Measurements from ENCODE around the gene POF1B. TPM values are rescaled to one million over a fixed set of nuclear protein-coding genes. Genes with fewer than 3 reads are reported as not detected.
A peak's percentile ranks its signal among the peaks of the same experiment; 100 is the strongest.

Gene POF1B
- polyA plus RNA-seq, 1 donor from 2014 or later = not detected

DNA sequence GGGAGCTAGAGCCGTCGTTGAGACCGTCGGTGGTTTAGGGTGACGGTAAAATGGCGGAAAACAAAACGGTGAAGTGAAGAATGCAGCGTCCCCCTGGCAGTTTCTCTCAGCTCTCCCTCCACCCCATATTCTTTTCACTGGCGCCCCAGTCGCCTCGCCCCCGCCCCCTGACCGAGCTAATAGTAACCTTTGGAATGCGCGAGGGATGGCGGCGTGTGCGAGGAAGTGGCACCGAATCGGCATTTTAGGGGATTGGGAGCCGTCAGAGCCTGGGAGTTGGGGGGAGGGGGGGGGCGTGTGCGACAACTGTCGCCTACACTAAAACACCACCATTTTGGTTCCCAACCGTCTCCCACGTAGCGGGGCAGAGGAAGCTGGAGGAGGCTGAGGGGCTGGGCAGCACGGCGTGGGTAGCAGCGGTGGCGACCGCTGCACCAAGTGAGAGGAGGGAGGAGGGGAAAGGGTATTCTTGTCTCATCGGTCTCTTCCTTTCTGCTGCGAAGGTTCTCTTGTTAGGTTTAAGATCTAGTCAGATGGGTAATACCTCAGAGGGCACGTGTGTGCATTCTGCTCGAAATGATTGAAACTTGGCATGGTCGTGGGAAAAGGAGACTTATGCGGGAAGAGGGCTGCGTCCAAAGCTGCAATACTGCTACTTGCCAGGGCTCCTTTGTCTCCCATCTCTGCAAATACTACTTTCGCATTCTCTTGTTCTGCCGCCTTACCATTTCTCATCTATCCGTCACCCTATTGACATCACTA lies 134.8 kb downstream of the POF1B start:
- no peak for TF ChIP-seq EP300 (conservative IDR thresholded peaks at IDR 0.05; ENCODE audit: poor library complexity, severe bottlenecking)
- TF ChIP-seq MXI1 (conservative IDR thresholded peaks at IDR 0.05; ENCODE audit: poor library complexity, severe bottlenecking) = peak; percentile 60
- TF ChIP-seq RAD21 (conservative IDR thresholded peaks at IDR 0.05) = no peak
- peak; percentile 31 for TF ChIP-seq TAF1 (IDR thresholded peaks at IDR 0.05; ENCODE audit: low read depth)
- no peak for TF ChIP-seq EZH2 (IDR thresholded peaks at IDR 0.05; ENCODE audit: borderline replicate concordance, insufficient read depth, low read length, poor library complexity, severe bottlenecking)
- TF ChIP-seq SMC3 (conservative IDR thresholded peaks at IDR 0.05; ENCODE audit: poor library complexity) = no peak
- no peak for TF ChIP-seq POLR2AphosphoS5 (IDR thresholded peaks at IDR 0.05)
- TF ChIP-seq, protein P1, sequence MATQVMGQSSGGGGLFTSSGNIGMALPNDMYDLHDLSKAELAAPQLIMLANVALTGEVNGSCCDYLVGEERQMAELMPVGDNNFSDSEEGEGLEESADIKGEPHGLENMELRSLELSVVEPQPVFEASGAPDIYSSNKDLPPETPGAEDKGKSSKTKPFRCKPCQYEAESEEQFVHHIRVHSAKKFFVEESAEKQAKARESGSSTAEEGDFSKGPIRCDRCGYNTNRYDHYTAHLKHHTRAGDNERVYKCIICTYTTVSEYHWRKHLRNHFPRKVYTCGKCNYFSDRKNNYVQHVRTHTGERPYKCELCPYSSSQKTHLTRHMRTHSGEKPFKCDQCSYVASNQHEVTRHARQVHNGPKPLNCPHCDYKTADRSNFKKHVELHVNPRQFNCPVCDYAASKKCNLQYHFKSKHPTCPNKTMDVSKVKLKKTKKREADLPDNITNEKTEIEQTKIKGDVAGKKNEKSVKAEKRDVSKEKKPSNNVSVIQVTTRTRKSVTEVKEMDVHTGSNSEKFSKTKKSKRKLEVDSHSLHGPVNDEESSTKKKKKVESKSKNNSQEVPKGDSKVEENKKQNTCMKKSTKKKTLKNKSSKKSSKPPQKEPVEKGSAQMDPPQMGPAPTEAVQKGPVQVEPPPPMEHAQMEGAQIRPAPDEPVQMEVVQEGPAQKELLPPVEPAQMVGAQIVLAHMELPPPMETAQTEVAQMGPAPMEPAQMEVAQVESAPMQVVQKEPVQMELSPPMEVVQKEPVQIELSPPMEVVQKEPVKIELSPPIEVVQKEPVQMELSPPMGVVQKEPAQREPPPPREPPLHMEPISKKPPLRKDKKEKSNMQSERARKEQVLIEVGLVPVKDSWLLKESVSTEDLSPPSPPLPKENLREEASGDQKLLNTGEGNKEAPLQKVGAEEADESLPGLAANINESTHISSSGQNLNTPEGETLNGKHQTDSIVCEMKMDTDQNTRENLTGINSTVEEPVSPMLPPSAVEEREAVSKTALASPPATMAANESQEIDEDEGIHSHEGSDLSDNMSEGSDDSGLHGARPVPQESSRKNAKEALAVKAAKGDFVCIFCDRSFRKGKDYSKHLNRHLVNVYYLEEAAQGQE (IDR thresholded peaks at IDR 0.05; ENCODE audit: borderline replicate concordance) = peak; percentile 77
- TF ChIP-seq, protein P2, sequence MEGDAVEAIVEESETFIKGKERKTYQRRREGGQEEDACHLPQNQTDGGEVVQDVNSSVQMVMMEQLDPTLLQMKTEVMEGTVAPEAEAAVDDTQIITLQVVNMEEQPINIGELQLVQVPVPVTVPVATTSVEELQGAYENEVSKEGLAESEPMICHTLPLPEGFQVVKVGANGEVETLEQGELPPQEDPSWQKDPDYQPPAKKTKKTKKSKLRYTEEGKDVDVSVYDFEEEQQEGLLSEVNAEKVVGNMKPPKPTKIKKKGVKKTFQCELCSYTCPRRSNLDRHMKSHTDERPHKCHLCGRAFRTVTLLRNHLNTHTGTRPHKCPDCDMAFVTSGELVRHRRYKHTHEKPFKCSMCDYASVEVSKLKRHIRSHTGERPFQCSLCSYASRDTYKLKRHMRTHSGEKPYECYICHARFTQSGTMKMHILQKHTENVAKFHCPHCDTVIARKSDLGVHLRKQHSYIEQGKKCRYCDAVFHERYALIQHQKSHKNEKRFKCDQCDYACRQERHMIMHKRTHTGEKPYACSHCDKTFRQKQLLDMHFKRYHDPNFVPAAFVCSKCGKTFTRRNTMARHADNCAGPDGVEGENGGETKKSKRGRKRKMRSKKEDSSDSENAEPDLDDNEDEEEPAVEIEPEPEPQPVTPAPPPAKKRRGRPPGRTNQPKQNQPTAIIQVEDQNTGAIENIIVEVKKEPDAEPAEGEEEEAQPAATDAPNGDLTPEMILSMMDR (IDR thresholded peaks at IDR 0.05; ENCODE audit: poor library complexity, severe bottlenecking) = no peak
- no peaks in the 10 kb centered on the region for H3K36me3 ChIP-seq (ENCODE audit: insufficient read depth, low read length)
- H3K9me2 ChIP-seq (ENCODE audit: insufficient read depth, low read length) = no peaks in the 10 kb centered on the region
- no peaks in the 10 kb centered on the region for H3K9me3 ChIP-seq (ENCODE audit: low read length)
- peaks cover 3% of the 10 kb centered on the region for H4K20me1 ChIP-seq (ENCODE audit: insufficient read depth)
- H3K4me3 ChIP-seq (ENCODE audit: low read length) = peak overlapping the region; percentile 79
- H3K4me2 ChIP-seq (ENCODE audit: low read length) = no peak overlapping the region
- H3K79me2 ChIP-seq (replicated peaks; ENCODE audit: insufficient read depth, low read length) = peaks cover 39% of the 10 kb centered on the region
- H3K9ac ChIP-seq (ENCODE audit: low read length) = peak overlapping the region; percentile 96
- H3K27me3 ChIP-seq (ENCODE audit: insufficient read depth, low read depth, low read length) = no peaks in the 10 kb centered on the region
- H2AFZ ChIP-seq (ENCODE audit: low read depth, low read length) = peak overlapping the region; percentile 27
- no peaks in the 10 kb centered on the region for H3F3A ChIP-seq (ENCODE audit: insufficient read depth, low read length, poor library complexity, severe bottlenecking)
- H3K27ac ChIP-seq (ENCODE audit: low read length) = peak overlapping the region; percentile 94

DNA sequence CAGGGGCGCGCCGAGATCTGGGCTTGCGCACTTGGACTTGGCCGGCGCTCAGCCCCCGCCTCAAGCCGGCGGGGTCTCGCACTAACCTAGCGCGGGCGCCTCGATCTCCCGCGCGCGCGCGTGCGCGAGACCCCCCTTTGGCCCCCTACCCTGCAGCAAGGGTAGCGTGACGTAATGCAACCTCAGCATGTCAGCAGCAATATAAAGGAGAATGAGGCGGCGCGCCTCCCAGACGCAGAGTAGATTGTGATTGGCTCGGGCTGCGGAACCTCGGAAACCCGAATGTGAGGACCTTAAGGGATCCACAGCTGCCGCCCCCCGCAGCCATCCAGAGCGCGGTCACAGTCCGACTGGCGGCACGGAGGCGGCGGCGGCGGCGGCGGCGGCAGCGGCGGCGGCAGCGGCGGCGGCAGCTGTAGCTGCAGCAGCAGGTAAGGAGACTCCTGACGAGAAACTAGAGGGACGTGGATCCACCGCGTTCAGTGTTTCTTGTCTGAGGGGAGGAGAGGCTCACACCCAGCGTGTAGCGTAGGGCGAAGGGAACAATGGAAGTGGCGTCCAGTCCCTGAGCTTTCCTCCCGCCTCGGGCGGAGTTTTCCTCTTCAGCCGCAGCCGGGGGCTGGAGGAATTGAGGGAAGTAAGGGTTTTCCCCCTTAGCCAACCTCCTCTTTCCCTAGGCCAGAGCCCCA lies 135.6 kb downstream of the POF1B start, which contains the start of the genes SATL1 and ZNF711:
Gene SATL1 (minus strand): TSS at position 19 of the 689 bp plus-strand sequence. CDS start 134,811 bp downstream, outside the sequence.
Gene ZNF711 (plus strand): TSS at position 231 of the 689 bp plus-strand sequence. CDS start 3,582 bp downstream, outside the sequence.
- Histone ChIP-seq H3K9me2 (ENCODE audit: insufficient read depth, low read length) (no peaks in the 10 kb centered on the region), H3K36me3 (ENCODE audit: insufficient read depth, low read length) (no peaks in the 10 kb centered on the region), H3K9ac (ENCODE audit: low read length) (peak within 1 kb of the TSS; percentile 96), H3K9me3 (ENCODE audit: low read length) (no peaks in the 10 kb centered on the region), H3K27ac (ENCODE audit: low read length) (peak within 1 kb of the TSS; percentile 94), H3K27me3 (ENCODE audit: insufficient read depth, low read depth, low read length) (no peaks in the 10 kb centered on the region), H3F3A (ENCODE audit: insufficient read depth, low read length, poor library complexity, severe bottlenecking) (no peaks in the 10 kb centered on the region), H4K20me1 (ENCODE audit: insufficient read depth) (peaks cover 3% of the 10 kb centered on the region), H3K79me2 (replicated peaks; ENCODE audit: insufficient read depth, low read length) (peaks cover 32% of the 10 kb centered on the region), H3K4me3 (ENCODE audit: low read length) (peak within 1 kb of the TSS; percentile 79), H3K4me2 (ENCODE audit: low read length) (peak within 1 kb of the TSS; percentile 55), H2AFZ (ENCODE audit: low read depth, low read length) (peak within 1 kb of the TSS; percentile 76)
- TF ChIP-seq POLR2AphosphoS5 (IDR thresholded peaks at IDR 0.05) = peak; percentile 83
- peak; percentile 18 for TF ChIP-seq MXI1 (conservative IDR thresholded peaks at IDR 0.05; ENCODE audit: poor library complexity, severe bottlenecking)
- TF ChIP-seq EP300 (conservative IDR thresholded peaks at IDR 0.05; ENCODE audit: poor library complexity, severe bottlenecking) = no peak
- peak; percentile 25 for TF ChIP-seq TAF1 (IDR thresholded peaks at IDR 0.05; ENCODE audit: low read depth)

Data from neural cell (in vitro differentiated cells).